K562 (cell line): Measurements from ENCODE around the gene SLC35A2. TPM values are rescaled to one million over a fixed set of nuclear protein-coding genes. Genes with fewer than 3 reads are reported as not detected.

Experiments
- ATAC-seq: fragments of 200-7000 bp; cut with Tn5 transposase; 3 replicates; pipeline ENCODE4 v1.9.1; 2020; ENCODE audit warnings: moderate library complexity
- BruUV-seq: library from RNA; stranded (reverse); fragments of 400-500 nt; replicated peaks from 2 replicates; lab custom pipeline; 2021; lab: Mats Ljungman, UMichigan
- CTCF ChIA-PET: fragments of 300-600 bp; formaldehyde crosslinking; extraction: SDS; loops from one replicate; lab custom pipeline; 2021; ENCODE audit warnings: low intra/inter-chr PET ratio; lab: Yijun Ruan, JAX
- POLR2A ChIA-PET: fragments of 300-600, 350-650 bp; sonication (Branson Sonifier 250); formaldehyde crosslinking; extraction: SDS; loops from one replicate; lab custom pipeline; 2021; ENCODE audit warnings: antibody characterized with exemption, inconsistent platforms; lab: Yijun Ruan, JAX
- DNase-seq, 4 experiments: peaks; one replicate each; pipeline versions ENCODE4 v3.0.0 to v3.0.0-alpha.2; 2011 to 2018; ENCODE audit warnings: low spot score in 3 of 4, mixed read lengths in 3 of 4; ENCODE audit errors: extremely low read depth in 1 of 4
- FAIRE-seq: peaks from 2 replicates; lab custom pipeline; 2011; peaks lifted over from hg19 to GRCh38; lab: Jason Lieb, UNC
- H2AFZ ChIP-seq: 2 replicates; pipeline ENCODE4 v1.6.0; 2011; ENCODE audit warnings: low read depth, low read length, control low read depth, inconsistent platforms
- H3K27ac ChIP-seq: fragments of 200-600 bp; 3 replicates; pipeline ENCODE4 v1.8.0; 2011; ENCODE audit warnings: low read depth, mild to moderate bottlenecking, control low read depth, inconsistent platforms, low read length, moderate library complexity, mixed read lengths; ENCODE audit errors: extremely low read depth
- H3K27me3 ChIP-seq, 2 experiments: fragments of 300-600 bp in 1 of 2; 2 replicates in 1 of 2; 3 replicates in 1 of 2; pipeline versions ENCODE4 v1.6.0 to v1.8.0; 2011; ENCODE audit warnings: inconsistent platforms in 2 of 2, low read length in 2 of 2, mild to moderate bottlenecking in 1 of 2, mixed read lengths in 1 of 2, moderate library complexity in 1 of 2; ENCODE audit not compliant: control insufficient read depth in 2 of 2, insufficient read depth in 2 of 2
- H3K36me3 ChIP-seq: fragments of 300-600 bp; 3 replicates; pipeline ENCODE4 v1.8.0; 2011; ENCODE audit warnings: mild to moderate bottlenecking, low read length, inconsistent platforms; ENCODE audit not compliant: control insufficient read depth, insufficient read depth
- H3K4me1 ChIP-seq, 2 experiments: fragments of 200-600 bp in 1 of 2; replicated peaks in 1 of 2; 2 replicates in 1 of 2; 3 replicates in 1 of 2; pipeline versions ENCODE4 v1.5.1 to v1.8.0; 2011; ENCODE audit warnings: inconsistent platforms in 2 of 2, low read length in 2 of 2, mild to moderate bottlenecking in 1 of 2, mixed read lengths in 1 of 2, moderate library complexity in 1 of 2; ENCODE audit not compliant: control insufficient read depth in 2 of 2, insufficient read depth in 2 of 2
- H3K4me2 ChIP-seq: 2 replicates; pipeline ENCODE4 v1.6.1; 2011; ENCODE audit warnings: low read length, control low read depth, inconsistent platforms, mixed read lengths; ENCODE audit not compliant: insufficient read depth
- H3K4me3 ChIP-seq: fragments of 200-600 bp; sonication (generic), shearing (Covaris generic); 2 replicates; pipeline ENCODE4 v1.5.1; 2016; ENCODE audit warnings: control low read depth, inconsistent platforms
- H3K79me2 ChIP-seq: fragments of 200-600 bp; 3 replicates; pipeline ENCODE4 v1.8.0; 2011; ENCODE audit warnings: low read length, inconsistent platforms; ENCODE audit not compliant: control insufficient read depth, insufficient read depth
- H3K9ac ChIP-seq, 2 experiments: 2 replicates each; pipeline versions ENCODE4 v1.6.0 to v1.6.1; 2011; ENCODE audit warnings: low read depth in 2 of 2, low read length in 2 of 2, control low read depth in 1 of 2, inconsistent platforms in 1 of 2, mild to moderate bottlenecking in 1 of 2, mixed read lengths in 1 of 2; ENCODE audit not compliant: insufficient read depth in 1 of 2
- H3K9me1 ChIP-seq: one replicate; pipeline ENCODE4 v1.6.0; 2011; ENCODE audit warnings: inconsistent platforms, mild to moderate bottlenecking, low read length, moderate library complexity; ENCODE audit not compliant: control insufficient read depth, insufficient read depth
- H3K9me3 ChIP-seq: replicated peaks from 2 replicates; pipeline ENCODE4 v1.5.1; 2011; ENCODE audit warnings: low read depth, low read length, inconsistent platforms; ENCODE audit not compliant: control insufficient read depth, insufficient read depth
- H4K20me1 ChIP-seq: replicated peaks from 2 replicates; pipeline ENCODE4 v1.6.1; 2011; ENCODE audit warnings: low read length, inconsistent platforms, mixed read lengths; ENCODE audit not compliant: control insufficient read depth, insufficient read depth
- ILK ChIP-seq: fragments of 450-650 bp; IDR thresholded peaks from 2 replicates; pipeline ENCODE4 v1.6.1; 2016; ENCODE audit warnings: missing genetic modification characterization, low read depth, mild to moderate bottlenecking, missing compliant biosample characterization, moderate library complexity, borderline replicate concordance
- JUN ChIP-seq, 2 experiments: sonication (generic) in 1 of 2; formaldehyde crosslinking in 1 of 2; IDR thresholded peaks; 2 replicates each; pipeline versions ENCODE4 v1.6.1 to v1.8.0; 2012 to 2022; ENCODE audit warnings: borderline replicate concordance in 2 of 2, mild to moderate bottlenecking in 2 of 2, improper control_type of control experiment in 1 of 2, low read depth in 1 of 2, low read length in 1 of 2, missing genetic modification reagents in 1 of 2
- WGBS: fragments of 100-300 bp; shearing (Covaris generic); methylation state at CpG from one replicate; pipeline ENCODE4 v1.1.6; 2016; ENCODE audit warnings: low coverage, mixed read lengths; ENCODE audit not compliant: insufficient coverage; ENCODE audit errors: missing lambda C conversion rate; 5-methylcytosine and 5-hydroxymethylcytosine counted together
- in situ Hi-C: fragments of 300-500 bp; cut with MboI; formaldehyde crosslinking; loops from 4 replicates; pipeline ENCODE4 v1.15.0; 2018; ENCODE audit warnings: inconsistent platforms, mixed read lengths
- intact Hi-C: fragments of 100-400 bp; cut with micrococcal nuclease; formaldehyde crosslinking; loops from 2 replicates; pipeline ENCODE4 v1.14.2; 2022
- polyA plus RNA-seq, 8 experiments: library from polyadenylated mRNA; depleted of rRNA in 4 of 8; stranded (reverse) in 5 of 8; unstranded in 3 of 8; fragments of >200 nt; fragmentation: Nextera tagmentation in 2 of 8; fragmentation: Illumina TruSeq in 1 of 8; extraction: Ambion mirVana in 2 of 8; extraction: Trizol in 1 of 8; gene quantifications; 2 replicates each; pipeline versions ENCODE4 v1.2.1 to v1.2.3, GENCODE V29; 2011 to 2014; ENCODE audit warnings: inconsistent platforms in 1 of 8, missing spikeins in 1 of 8
- total RNA-seq, 7 experiments: library from RNA; depleted of rRNA in 6 of 7; stranded (reverse); fragments of >200 nt in 6 of 7; fragmentation: Illumina TruSeq in 2 of 7; extraction: Trizol in 2 of 7; gene quantifications; 2 replicates each; pipeline versions ENCODE4 v1.2.1 to v1.2.3, GENCODE V29; 2011 to 2021; ENCODE audit warnings: low replicate concordance in 1 of 7
- TF ChIP-seq, protein P1 (sequence below): sonication (generic); formaldehyde crosslinking; IDR thresholded peaks from 2 replicates; pipeline ENCODE4 v1.5.0; 2020; ENCODE audit warnings: missing genetic modification reagents

SLC35A2 gene
- total and polyA plus RNA-seq, 9 of the 15 experiments (the other 6 are each of a cell fraction or from before 2014, with no cell fraction given), result 3.3 to 38.9 (median 20.0) TPM

DNA sequence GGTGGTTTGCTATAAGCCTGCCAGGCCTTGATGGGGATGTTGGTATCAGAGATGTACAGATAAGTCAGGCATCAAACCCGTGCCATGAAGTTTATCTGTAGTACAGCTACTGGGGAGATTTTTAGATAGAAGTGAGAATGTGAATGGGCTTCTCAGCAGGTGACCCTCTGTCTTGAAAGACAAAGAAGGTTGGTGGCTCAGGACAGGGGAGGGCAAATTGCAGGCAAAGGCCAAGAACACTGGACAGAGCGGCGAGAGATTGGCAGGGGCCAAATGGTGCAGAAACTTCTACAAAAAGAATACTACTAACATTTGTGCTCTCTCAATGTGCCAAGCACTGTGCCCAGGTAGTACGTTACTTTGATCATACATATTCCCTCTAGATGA lies 9.3 kb upstream of the SLC35A2 start:
- H3K4me3 ChIP-seq, result no peak overlapping the region
- H3K9me1 ChIP-seq, result no peaks in the 10 kb centered on the region
- H3K9ac ChIP-seq, result no peak overlapping the region
- H3K36me3 ChIP-seq, result peaks cover 55% of the 10 kb centered on the region
- DNase-seq (no peak), FAIRE-seq (no peak), ATAC-seq (no peak)
- peak overlapping the region; percentile 77; the same call in 2 of the 3 replicates for H3K27ac ChIP-seq
- peaks cover 15% of the 10 kb centered on the region for H4K20me1 ChIP-seq
- no peaks in the 10 kb centered on the region; a peak in 1 of 5 replicates for H3K27me3 ChIP-seq
- in situ Hi-C loops, result no loop called here
- BruUV-seq, result no TSS peak
- peaks cover 21 to 28% of the 10 kb centered on the region in 2 experiments; a peak in 4 of 5 replicates for H3K4me1 ChIP-seq
- peak overlapping the region; percentile 97 for H3K4me2 ChIP-seq
- no peak overlapping the region for H2AFZ ChIP-seq
- no peaks in the 10 kb centered on the region for H3K9me3 ChIP-seq
- ChIA-PET POLR2A (no interaction called here), CTCF (no interaction called here)
- WGBS, result 71% methylated on average over 4 of the region's 4 CpGs
- intact Hi-C loops, result loop anchor here (1.0 kb wide), 1 partner anchor 123 kb away; the partner anchor contains the start of gene TFE3
- peaks cover 48% of the 10 kb centered on the region for H3K79me2 ChIP-seq
- TF ChIP-seq, protein P1, sequence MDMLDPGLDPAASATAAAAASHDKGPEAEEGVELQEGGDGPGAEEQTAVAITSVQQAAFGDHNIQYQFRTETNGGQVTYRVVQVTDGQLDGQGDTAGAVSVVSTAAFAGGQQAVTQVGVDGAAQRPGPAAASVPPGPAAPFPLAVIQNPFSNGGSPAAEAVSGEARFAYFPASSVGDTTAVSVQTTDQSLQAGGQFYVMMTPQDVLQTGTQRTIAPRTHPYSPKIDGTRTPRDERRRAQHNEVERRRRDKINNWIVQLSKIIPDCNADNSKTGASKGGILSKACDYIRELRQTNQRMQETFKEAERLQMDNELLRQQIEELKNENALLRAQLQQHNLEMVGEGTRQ (CRISPR knock-in tag), result no peak
- TF ChIP-seq JUN (IDR thresholded peaks at IDR 0.05; ENCODE audit: borderline replicate concordance, low read depth, low read length) (no peak), JUN (CRISPR knock-in tag; IDR thresholded peaks at IDR 0.05; ENCODE audit: borderline replicate concordance) (0 out of 2 replicates have a peak, but pooled peaks have one; percentile 5), ILK (tag) (no peak)
